Measurements from ENCODE around the gene KRT17.
"Not testable (repeated sequence)": the region's sequence is repeated elsewhere in the genome, so short reads cannot be mapped to it uniquely, and the experiment has no call there.

Gene KRT17

GRCh38 chr17:41619927-41620582 is 4.3 kb downstream of the KRT17 start:
- H3K27ac ChIP-seq (ENCODE audit: low read length, poor library complexity, severe bottlenecking); H3K79me1 ChIP-seq (replicated peaks; ENCODE audit: low read length, poor library complexity, severe bottlenecking); H2AFZ ChIP-seq (ENCODE audit: low read depth, low read length); H4K8ac ChIP-seq (ENCODE audit: low read length); H3K23ac ChIP-seq (ENCODE audit: low read length in 2 of 2); H2BK120ac ChIP-seq (ENCODE audit: low read depth, low read length); H3K9me3 ChIP-seq (ENCODE audit: control insufficient read depth, low read length); H3K14ac ChIP-seq (ENCODE audit: low read length in 2 of 2); H3K36me3 ChIP-seq (ENCODE audit: control insufficient read depth in 1 of 2, insufficient read depth in 2 of 2, low read depth in 1 of 2, low read length in 2 of 2); H2BK12ac ChIP-seq (ENCODE audit: low read length in 2 of 2); H2AK5ac ChIP-seq (ENCODE audit: low read length, severe bottlenecking); H3K4me2 ChIP-seq (ENCODE audit: low read length, poor library complexity, severe bottlenecking); H3K9ac ChIP-seq (ENCODE audit: low read length); H4K91ac ChIP-seq (ENCODE audit: low read length); H2BK5ac ChIP-seq (ENCODE audit: low read depth, low read length, poor library complexity, severe bottlenecking); H3K4ac ChIP-seq (ENCODE audit: low read depth in 1 of 2, low read length in 2 of 2); DNase-seq; H2BK15ac ChIP-seq (ENCODE audit: low read depth, poor library complexity, severe bottlenecking); H3K4me3 ChIP-seq (ENCODE audit: insufficient read depth in 1 of 2, low read depth in 1 of 2, low read length in 2 of 2); H3K18ac ChIP-seq (ENCODE audit: low read depth in 1 of 2, low read length in 2 of 2): not testable (repeated sequence)
- 85% methylated on average over 6 of the region's 6 CpGs for WGBS
- peaks cover 10 to 44% of the 10 kb centered on the region in 2 experiments for H3K27me3 ChIP-seq (ENCODE audit: control insufficient read depth in 1 of 2, insufficient read depth in 1 of 2, low read length in 2 of 2)
- H3K4me1 ChIP-seq (ENCODE audit: control insufficient read depth, insufficient read depth, low read depth, low read length): peaks cover 27% of the 10 kb centered on the region

GRCh38 chr17:41619036-41619926 is 5.1 kb downstream of the KRT17 start:
- 78% methylated on average over 11 of the region's 20 CpGs for WGBS
- H3K4ac ChIP-seq (ENCODE audit: low read depth in 1 of 2, low read length in 2 of 2): no peak overlapping the region
- H2BK15ac ChIP-seq (ENCODE audit: low read depth, poor library complexity, severe bottlenecking): no peak overlapping the region
- no peak overlapping the region for H3K18ac ChIP-seq (ENCODE audit: low read depth in 1 of 2, low read length in 2 of 2)
- no peak overlapping the region for H3K23ac ChIP-seq (ENCODE audit: low read length in 2 of 2)
- no peaks in the 10 kb centered on the region for H3K9me3 ChIP-seq (ENCODE audit: control insufficient read depth, low read length)
- no peak overlapping the region for H2BK120ac ChIP-seq (ENCODE audit: low read depth, low read length)
- no peaks in the 10 kb centered on the region for H3K36me3 ChIP-seq (ENCODE audit: control insufficient read depth in 1 of 2, insufficient read depth in 2 of 2, low read depth in 1 of 2, low read length in 2 of 2)
- no peak overlapping the region for H3K9ac ChIP-seq (ENCODE audit: low read length)
- H4K91ac ChIP-seq (ENCODE audit: low read length): no peak overlapping the region
- H3K4me1 ChIP-seq (ENCODE audit: control insufficient read depth, insufficient read depth, low read depth, low read length): peaks cover 21% of the 10 kb centered on the region
- no peak overlapping the region for H3K14ac ChIP-seq (ENCODE audit: low read length in 2 of 2)
- no peaks in the 10 kb centered on the region for H3K79me1 ChIP-seq (replicated peaks; ENCODE audit: low read length, poor library complexity, severe bottlenecking)
- no peak overlapping the region for H2AFZ ChIP-seq (ENCODE audit: low read depth, low read length)
- no peak overlapping the region for H3K27ac ChIP-seq (ENCODE audit: low read length, poor library complexity, severe bottlenecking)
- no peak overlapping the region for H3K4me2 ChIP-seq (ENCODE audit: low read length, poor library complexity, severe bottlenecking)
- DNase-seq: no peak
- H3K4me3 ChIP-seq (ENCODE audit: insufficient read depth in 1 of 2, low read depth in 1 of 2, low read length in 2 of 2): no peak overlapping the region
- no peak overlapping the region for H2BK5ac ChIP-seq (ENCODE audit: low read depth, low read length, poor library complexity, severe bottlenecking)
- H2BK12ac ChIP-seq (ENCODE audit: low read length in 2 of 2): no peak overlapping the region
- no peak overlapping the region for H4K8ac ChIP-seq (ENCODE audit: low read length)
- no peak overlapping the region for H2AK5ac ChIP-seq (ENCODE audit: low read length, severe bottlenecking)
- H3K27me3 ChIP-seq (ENCODE audit: control insufficient read depth in 1 of 2, insufficient read depth in 1 of 2, low read length in 2 of 2): peaks cover 10 to 45% of the 10 kb centered on the region in 2 experiments

- no peak overlapping the region for H3K18ac ChIP-seq (ENCODE audit: low read depth in 1 of 2, low read length in 2 of 2)
- no peak overlapping the region for H2BK5ac ChIP-seq (ENCODE audit: low read depth, low read length, poor library complexity, severe bottlenecking)
- no peak overlapping the region for H2BK120ac ChIP-seq (ENCODE audit: low read depth, low read length)
- DNase-seq: no peak
- H3K4me2 ChIP-seq (ENCODE audit: low read length, poor library complexity, severe bottlenecking): no peak overlapping the region
- peaks cover 10 to 41% of the 10 kb centered on the region in 2 experiments for H3K27me3 ChIP-seq (ENCODE audit: control insufficient read depth in 1 of 2, insufficient read depth in 1 of 2, low read length in 2 of 2)
- no peak overlapping the region for H4K8ac ChIP-seq (ENCODE audit: low read length)
- H3K23ac ChIP-seq (ENCODE audit: low read length in 2 of 2): no peak overlapping the region
- no peak overlapping the region for H2AK5ac ChIP-seq (ENCODE audit: low read length, severe bottlenecking)
- no peak overlapping the region for H3K14ac ChIP-seq (ENCODE audit: low read length in 2 of 2)
- no peak overlapping the region for H3K9ac ChIP-seq (ENCODE audit: low read length)
- H2AFZ ChIP-seq (ENCODE audit: low read depth, low read length): no peak overlapping the region
- 71% methylated on average over 12 of the region's 13 CpGs for WGBS
- H2BK15ac ChIP-seq (ENCODE audit: low read depth, poor library complexity, severe bottlenecking): no peak overlapping the region
- no peaks in the 10 kb centered on the region for H3K36me3 ChIP-seq (ENCODE audit: control insufficient read depth in 1 of 2, insufficient read depth in 2 of 2, low read depth in 1 of 2, low read length in 2 of 2)
- no peaks in the 10 kb centered on the region for H3K9me3 ChIP-seq (ENCODE audit: control insufficient read depth, low read length)
- H3K4me1 ChIP-seq (ENCODE audit: control insufficient read depth, insufficient read depth, low read depth, low read length): peaks cover 18% of the 10 kb centered on the region
- no peak overlapping the region for H2BK12ac ChIP-seq (ENCODE audit: low read length in 2 of 2)
- H4K91ac ChIP-seq (ENCODE audit: low read length): no peak overlapping the region
- H3K4ac ChIP-seq (ENCODE audit: low read depth in 1 of 2, low read length in 2 of 2): no peak overlapping the region
- no peaks in the 10 kb centered on the region for H3K79me1 ChIP-seq (replicated peaks; ENCODE audit: low read length, poor library complexity, severe bottlenecking)
- no peak overlapping the region for H3K27ac ChIP-seq (ENCODE audit: low read length, poor library complexity, severe bottlenecking)
- H3K4me3 ChIP-seq (ENCODE audit: insufficient read depth in 1 of 2, low read depth in 1 of 2, low read length in 2 of 2): no peak overlapping the region
These were observed 5.9 kb downstream of the KRT17 start for GRCh38 chr17:41618341-41619035.

- Histone ChIP-seq H3K79me1 (replicated peaks; ENCODE audit: low read length, poor library complexity, severe bottlenecking) (no peaks in the 10 kb centered on the region), H3K23ac (ENCODE audit: low read length in 2 of 2) (no peak overlapping the region), H2BK120ac (ENCODE audit: low read depth, low read length) (no peak overlapping the region), H3K27me3 (ENCODE audit: control insufficient read depth in 1 of 2, insufficient read depth in 1 of 2, low read length in 2 of 2) (peaks cover 10 to 37% of the 10 kb centered on the region in 2 experiments), H2BK5ac (ENCODE audit: low read depth, low read length, poor library complexity, severe bottlenecking) (no peak overlapping the region), H3K36me3 (ENCODE audit: control insufficient read depth in 1 of 2, insufficient read depth in 2 of 2, low read depth in 1 of 2, low read length in 2 of 2) (no peaks in the 10 kb centered on the region), H3K4me1 (ENCODE audit: control insufficient read depth, insufficient read depth, low read depth, low read length) (peaks cover 19% of the 10 kb centered on the region), H3K27ac (ENCODE audit: low read length, poor library complexity, severe bottlenecking) (no peak overlapping the region), H3K4me3 (ENCODE audit: insufficient read depth in 1 of 2, low read depth in 1 of 2, low read length in 2 of 2) (no peak overlapping the region), H3K4me2 (ENCODE audit: low read length, poor library complexity, severe bottlenecking) (no peak overlapping the region), H2BK12ac (ENCODE audit: low read length in 2 of 2) (no peak overlapping the region), H3K14ac (ENCODE audit: low read length in 2 of 2) (no peak overlapping the region), H3K9me3 (ENCODE audit: control insufficient read depth, low read length) (no peaks in the 10 kb centered on the region), H4K8ac (ENCODE audit: low read length) (no peak overlapping the region), H3K9ac (ENCODE audit: low read length) (no peak overlapping the region), H3K18ac (ENCODE audit: low read depth in 1 of 2, low read length in 2 of 2) (no peak overlapping the region), H3K4ac (ENCODE audit: low read depth in 1 of 2, low read length in 2 of 2) (no peak overlapping the region), H2BK15ac (ENCODE audit: low read depth, poor library complexity, severe bottlenecking) (no peak overlapping the region), H4K91ac (ENCODE audit: low read length) (no peak overlapping the region), H2AFZ (ENCODE audit: low read depth, low read length) (no peak overlapping the region), H2AK5ac (ENCODE audit: low read length, severe bottlenecking) (no peak overlapping the region)
- WGBS: 67% methylated on average over 10 of the region's 11 CpGs
- DNase-seq: no peak
These were observed 6.7 kb downstream of the KRT17 start for GRCh38 chr17:41617698-41618097.

Measured in mesenchymal stem cell (in vitro differentiated cells and primary cell).